HT1080 (cell line): ENCODE measurements around the gene PNN. TPM values are rescaled to one million over a fixed set of nuclear protein-coding genes. Genes with fewer than 3 reads are reported as not detected.
A peak's percentile ranks its signal among the peaks of the same experiment; 100 is the strongest.
"Not testable (repeated sequence)": the region's sequence is repeated elsewhere in the genome, so short reads cannot be mapped to it uniquely, and the experiment has no call there.

Experiments used
- DNase-seq: peaks from one replicate; pipeline ENCODE4 v3.0.0-alpha.2; 2015; ENCODE audit warnings: low read depth
- total RNA-seq: library from RNA; depleted of rRNA; stranded (reverse); fragments of >200 nt; shearing (Covaris generic); gene quantifications from 2 replicates; pipeline ENCODE4 v1.2.3, GENCODE V29; 2014

PNN gene
- total RNA-seq, 1 experiment from 2014 or later = 31.2 TPM

- no peak for DNase-seq
Measured at GRCh38 chr14:39181026-39181692, 6.1 kb downstream of the PNN start.

- no peak for DNase-seq
Measured at GRCh38 chr14:39181693-39182047, 6.6 kb downstream of the PNN start.

GRCh38 chr14:39182770-39183684, 8.0 kb downstream of the PNN start:
- no peak for DNase-seq

GRCh38 chr14:39183685-39184003, 8.6 kb downstream of the PNN start:
- DNase-seq = not testable (repeated sequence)

GRCh38 chr14:39184628-39185255, 9.7 kb downstream of the PNN start:
- DNase-seq = no peak

GRCh38 chr14:39185256-39186049, 10.4 kb downstream of the PNN start:
- no peak for DNase-seq

GRCh38 chr14:39186941-39187525, 12.0 kb downstream of the PNN start:
- DNase-seq = no peak

GRCh38 chr14:39203659-39204606, 28.9 kb downstream of the PNN start:
- no peak for DNase-seq

GRCh38 chr14:39207430-39207829, 32.4 kb downstream of the PNN start:
- DNase-seq = not testable (repeated sequence)

- DNase-seq = no peak
Measured at GRCh38 chr14:39211109-39211741, 36.2 kb downstream of the PNN start.

- DNase-seq = peak; percentile 69
Measured at GRCh38 chr14:39212034-39212433, 37.0 kb downstream of the PNN start.

GRCh38 chr14:39212693-39213092, 37.6 kb downstream of the PNN start:
- DNase-seq = no peak

- peak; percentile 63 for DNase-seq
Measured at GRCh38 chr14:39217214-39217879, 42.3 kb downstream of the PNN start.

GRCh38 chr14:39218171-39218769, 43.2 kb downstream of the PNN start:
- peak; percentile 88 for DNase-seq

GRCh38 chr14:39219075-39219499, 44.0 kb downstream of the PNN start:
- peak; percentile 77 for DNase-seq

GRCh38 chr14:39220473-39220872, 45.4 kb downstream of the PNN start:
- DNase-seq = not testable (repeated sequence)

- no peak for DNase-seq
Measured at GRCh38 chr14:39228044-39228443, 53.0 kb downstream of the PNN start.

GRCh38 chr14:39228509-39229221, 53.6 kb downstream of the PNN start:
- DNase-seq = no peak
